Liver (tissue), 9 donors: Measurements from ENCODE around the gene TFAP2A. TPM values are rescaled to one million over a fixed set of nuclear protein-coding genes. Genes with fewer than 3 reads are reported as not detected.

ENCODE experiments used
- DNase-seq: peaks from one replicate; pipeline ENCODE4 v3.0.0-alpha.2; 2017; ENCODE audit warnings: low spot score
- H3K27ac ChIP-seq, 2 donors: one replicate each; pipeline ENCODE4 v1.7.0; 2013; ENCODE audit warnings: inconsistent platforms in 2 of 2, low read length in 2 of 2, control low read depth in 1 of 2, low read depth in 1 of 2, mild to moderate bottlenecking in 1 of 2
- H3K27me3 ChIP-seq, 4 donors: one replicate each; pipeline versions ENCODE4 v1.6.1 to v1.7.0; 2013; ENCODE audit warnings: low read length in 3 of 4, inconsistent platforms in 1 of 4, mild to moderate bottlenecking in 1 of 4, moderate library complexity in 1 of 4; ENCODE audit not compliant: control insufficient read depth in 4 of 4, insufficient read depth in 4 of 4
- H3K36me3 ChIP-seq, 4 donors: one replicate each; pipeline versions ENCODE4 v1.6.1 to v1.7.0; 2013; ENCODE audit warnings: low read length in 3 of 4, mild to moderate bottlenecking in 3 of 4, low read depth in 1 of 4, moderate library complexity in 1 of 4; ENCODE audit not compliant: control insufficient read depth in 4 of 4, insufficient read depth in 3 of 4
- H3K4me1 ChIP-seq, 4 donors: one replicate each; pipeline versions ENCODE4 v1.6.1 to v1.7.0; 2013; ENCODE audit warnings: low read length in 3 of 4, mild to moderate bottlenecking in 3 of 4, moderate library complexity in 1 of 4; ENCODE audit not compliant: control insufficient read depth in 4 of 4, insufficient read depth in 4 of 4
- H3K4me3 ChIP-seq, 3 donors: one replicate each; pipeline versions ENCODE4 v1.6.1 to v1.7.0; 2013; ENCODE audit warnings: low read length in 3 of 3, control low read depth in 1 of 3, low read depth in 1 of 3, mild to moderate bottlenecking in 1 of 3
- H3K9ac ChIP-seq, 2 donors: one replicate each; pipeline ENCODE4 v1.7.0; 2013; ENCODE audit warnings: low read length in 2 of 2, mild to moderate bottlenecking in 2 of 2, moderate library complexity in 2 of 2, control low read depth in 1 of 2, low read depth in 1 of 2
- H3K9me3 ChIP-seq, 4 donors: one replicate each; pipeline versions ENCODE4 v1.6.1 to v1.7.0; 2013; ENCODE audit warnings: low read length in 3 of 4; ENCODE audit not compliant: control insufficient read depth in 4 of 4
- FOXA1 ChIP-seq: IDR thresholded peaks from 2 replicates; pipeline ENCODE4 v1.6.1; 2016; ENCODE audit warnings: antibody characterized with exemption
- FOXA2 ChIP-seq: IDR thresholded peaks from 2 replicates; pipeline ENCODE4 v1.6.1; 2016; ENCODE audit warnings: antibody characterized with exemption
- GABPA ChIP-seq, 2 donors: IDR thresholded peaks in 1 of 2; conservative IDR thresholded peaks in 1 of 2; 2 replicates each; pipeline ENCODE4 v1.6.1; 2016; ENCODE audit warnings: antibody characterized with exemption in 2 of 2, mild to moderate bottlenecking in 1 of 2, moderate library complexity in 1 of 2
- HNF4A ChIP-seq, 2 donors: conservative IDR thresholded peaks; 2 replicates each; pipeline ENCODE4 v1.6.1; 2016; ENCODE audit warnings: antibody characterized with exemption in 2 of 2, mild to moderate bottlenecking in 2 of 2
- HNF4G ChIP-seq: IDR thresholded peaks from 2 replicates; pipeline ENCODE4 v1.6.1; 2016; ENCODE audit warnings: antibody characterized with exemption
- JUND ChIP-seq, 2 donors: IDR thresholded peaks; 2 replicates each; pipeline ENCODE4 v1.6.1; 2016; ENCODE audit warnings: antibody characterized with exemption in 2 of 2
- NR2F2 ChIP-seq: IDR thresholded peaks from 2 replicates; pipeline ENCODE4 v1.6.1; 2016; ENCODE audit warnings: antibody characterized with exemption
- RAD21 ChIP-seq, 2 donors: IDR thresholded peaks; 2 replicates each; pipeline ENCODE4 v1.6.1; 2016; ENCODE audit warnings: antibody characterized with exemption in 2 of 2, mild to moderate bottlenecking in 2 of 2
- RXRA ChIP-seq, 2 donors: IDR thresholded peaks; 2 replicates each; pipeline ENCODE4 v1.6.1; 2017 to 2018; ENCODE audit warnings: antibody characterized with exemption in 2 of 2, mild to moderate bottlenecking in 1 of 2
- SP1 ChIP-seq: IDR thresholded peaks from 2 replicates; pipeline ENCODE4 v1.6.1; 2018; ENCODE audit warnings: antibody characterized with exemption, mild to moderate bottlenecking
- TAF1 ChIP-seq: conservative IDR thresholded peaks from 2 replicates; pipeline ENCODE4 v1.6.1; 2016; ENCODE audit warnings: antibody characterized with exemption, mild to moderate bottlenecking
- YY1 ChIP-seq: IDR thresholded peaks from 2 replicates; pipeline ENCODE4 v1.6.1; 2016; ENCODE audit warnings: antibody characterized with exemption, mild to moderate bottlenecking
- WGBS: extraction: QIAGEN DNeasy Blood & Tissue Kit; methylation state at CpG from one replicate; pipeline ENCODE4 v1.1.7; 2013; 5-methylcytosine and 5-hydroxymethylcytosine counted together
- polyA plus RNA-seq, 2 donors: library from polyadenylated mRNA; stranded (reverse) in 1 of 2; unstranded in 1 of 2; fragments of 200-250 nt in 1 of 2; fragments of >200 nt in 1 of 2; fragmentation: Nextera tagmentation in 1 of 2; extraction: Ambion mirVana in 1 of 2; gene quantifications; one replicate each; pipeline versions ENCODE4 v1.2.1 to v1.2.3, GENCODE V29; 2013 to 2015
- total RNA-seq, 2 donors: library from RNA; depleted of rRNA; stranded (reverse); fragments of >200 nt; gene quantifications; one replicate each; pipeline ENCODE4 v1.2.3, GENCODE V29; 2014
- TF ChIP-seq, protein P1 (sequence below): IDR thresholded peaks from 2 replicates; pipeline ENCODE4 v1.6.1; 2016; ENCODE audit warnings: antibody characterized with exemption
- TF ChIP-seq, protein P2 (sequence below): IDR thresholded peaks from 2 replicates; pipeline ENCODE4 v1.6.1; 2016; ENCODE audit warnings: antibody characterized with exemption, mild to moderate bottlenecking
- TF ChIP-seq, protein P3 (sequence below): fragments of 150-350 bp; IDR thresholded peaks from 2 replicates; pipeline ENCODE4 v1.5.1; 2017; ENCODE audit warnings: improper control_type of control experiment, low read depth, low read length; ENCODE audit not compliant: missing input control
- donor health status: healthy.
- donor health status: healthy.
- donor health status: healthy.
- donor health status: healthy.
- donor health status: healthy.

The TFAP2A gene
- total and polyA plus RNA-seq, 4 donors, result 0.03 to 0.08 TPM; not detected in 2

DNA sequence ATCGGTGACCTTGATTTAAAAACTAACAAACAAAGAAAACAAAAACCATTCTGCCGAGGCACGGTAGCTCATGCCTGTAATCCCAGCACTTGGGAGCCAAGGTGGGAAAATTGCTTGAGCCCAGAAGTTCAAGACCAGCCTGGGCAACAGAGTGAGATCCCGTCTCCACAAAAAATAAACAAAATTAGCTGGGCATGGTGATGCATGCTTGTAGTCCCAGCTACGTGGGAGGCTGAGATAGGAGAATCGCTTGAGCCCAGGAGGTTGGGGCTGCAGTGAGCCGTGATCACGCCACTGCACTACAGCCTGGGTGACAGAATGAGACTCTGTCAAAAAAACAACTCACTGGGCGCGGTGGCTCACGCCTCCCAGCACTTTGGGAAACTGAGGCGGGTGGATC is 48.2 kb upstream of the TFAP2A start:
- TF ChIP-seq RXRA (IDR thresholded peaks at IDR 0.05) (no peak), SP1 (no peak), FOXA1 (no peak), GABPA (IDR thresholded peaks at IDR 0.05 in 1 of 2, conservative IDR thresholded peaks at IDR 0.05 in 1 of 2) (no peak), JUND (IDR thresholded peaks at IDR 0.05) (no peak), RAD21 (IDR thresholded peaks at IDR 0.05) (no peak), NR2F2 (no peak), FOXA2 (no peak), HNF4G (no peak), YY1 (no peak), TAF1 (no peak)
- TF ChIP-seq, protein P1, sequence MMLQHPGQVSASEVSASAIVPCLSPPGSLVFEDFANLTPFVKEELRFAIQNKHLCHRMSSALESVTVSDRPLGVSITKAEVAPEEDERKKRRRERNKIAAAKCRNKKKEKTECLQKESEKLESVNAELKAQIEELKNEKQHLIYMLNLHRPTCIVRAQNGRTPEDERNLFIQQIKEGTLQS, result no peak
- TF ChIP-seq, protein P2, sequence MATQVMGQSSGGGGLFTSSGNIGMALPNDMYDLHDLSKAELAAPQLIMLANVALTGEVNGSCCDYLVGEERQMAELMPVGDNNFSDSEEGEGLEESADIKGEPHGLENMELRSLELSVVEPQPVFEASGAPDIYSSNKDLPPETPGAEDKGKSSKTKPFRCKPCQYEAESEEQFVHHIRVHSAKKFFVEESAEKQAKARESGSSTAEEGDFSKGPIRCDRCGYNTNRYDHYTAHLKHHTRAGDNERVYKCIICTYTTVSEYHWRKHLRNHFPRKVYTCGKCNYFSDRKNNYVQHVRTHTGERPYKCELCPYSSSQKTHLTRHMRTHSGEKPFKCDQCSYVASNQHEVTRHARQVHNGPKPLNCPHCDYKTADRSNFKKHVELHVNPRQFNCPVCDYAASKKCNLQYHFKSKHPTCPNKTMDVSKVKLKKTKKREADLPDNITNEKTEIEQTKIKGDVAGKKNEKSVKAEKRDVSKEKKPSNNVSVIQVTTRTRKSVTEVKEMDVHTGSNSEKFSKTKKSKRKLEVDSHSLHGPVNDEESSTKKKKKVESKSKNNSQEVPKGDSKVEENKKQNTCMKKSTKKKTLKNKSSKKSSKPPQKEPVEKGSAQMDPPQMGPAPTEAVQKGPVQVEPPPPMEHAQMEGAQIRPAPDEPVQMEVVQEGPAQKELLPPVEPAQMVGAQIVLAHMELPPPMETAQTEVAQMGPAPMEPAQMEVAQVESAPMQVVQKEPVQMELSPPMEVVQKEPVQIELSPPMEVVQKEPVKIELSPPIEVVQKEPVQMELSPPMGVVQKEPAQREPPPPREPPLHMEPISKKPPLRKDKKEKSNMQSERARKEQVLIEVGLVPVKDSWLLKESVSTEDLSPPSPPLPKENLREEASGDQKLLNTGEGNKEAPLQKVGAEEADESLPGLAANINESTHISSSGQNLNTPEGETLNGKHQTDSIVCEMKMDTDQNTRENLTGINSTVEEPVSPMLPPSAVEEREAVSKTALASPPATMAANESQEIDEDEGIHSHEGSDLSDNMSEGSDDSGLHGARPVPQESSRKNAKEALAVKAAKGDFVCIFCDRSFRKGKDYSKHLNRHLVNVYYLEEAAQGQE, result no peak
- TF ChIP-seq, protein P3, sequence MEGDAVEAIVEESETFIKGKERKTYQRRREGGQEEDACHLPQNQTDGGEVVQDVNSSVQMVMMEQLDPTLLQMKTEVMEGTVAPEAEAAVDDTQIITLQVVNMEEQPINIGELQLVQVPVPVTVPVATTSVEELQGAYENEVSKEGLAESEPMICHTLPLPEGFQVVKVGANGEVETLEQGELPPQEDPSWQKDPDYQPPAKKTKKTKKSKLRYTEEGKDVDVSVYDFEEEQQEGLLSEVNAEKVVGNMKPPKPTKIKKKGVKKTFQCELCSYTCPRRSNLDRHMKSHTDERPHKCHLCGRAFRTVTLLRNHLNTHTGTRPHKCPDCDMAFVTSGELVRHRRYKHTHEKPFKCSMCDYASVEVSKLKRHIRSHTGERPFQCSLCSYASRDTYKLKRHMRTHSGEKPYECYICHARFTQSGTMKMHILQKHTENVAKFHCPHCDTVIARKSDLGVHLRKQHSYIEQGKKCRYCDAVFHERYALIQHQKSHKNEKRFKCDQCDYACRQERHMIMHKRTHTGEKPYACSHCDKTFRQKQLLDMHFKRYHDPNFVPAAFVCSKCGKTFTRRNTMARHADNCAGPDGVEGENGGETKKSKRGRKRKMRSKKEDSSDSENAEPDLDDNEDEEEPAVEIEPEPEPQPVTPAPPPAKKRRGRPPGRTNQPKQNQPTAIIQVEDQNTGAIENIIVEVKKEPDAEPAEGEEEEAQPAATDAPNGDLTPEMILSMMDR, result no peak
- Histone ChIP-seq H3K9ac (no peak overlapping the region), H3K27ac (no peak overlapping the region), H3K9me3 (no peaks in the 10 kb centered on the region), H3K36me3 (no peaks in the 10 kb centered on the region), H3K4me1 (no peaks in the 10 kb centered on the region), H3K27me3 (peaks cover 0 to 4% (median 0%) of the 10 kb centered on the region in 4 donors), H3K4me3 (no peak overlapping the region)
- 77% methylated on average over 12 of the region's 12 CpGs for WGBS
- no peak for DNase-seq

DNA sequence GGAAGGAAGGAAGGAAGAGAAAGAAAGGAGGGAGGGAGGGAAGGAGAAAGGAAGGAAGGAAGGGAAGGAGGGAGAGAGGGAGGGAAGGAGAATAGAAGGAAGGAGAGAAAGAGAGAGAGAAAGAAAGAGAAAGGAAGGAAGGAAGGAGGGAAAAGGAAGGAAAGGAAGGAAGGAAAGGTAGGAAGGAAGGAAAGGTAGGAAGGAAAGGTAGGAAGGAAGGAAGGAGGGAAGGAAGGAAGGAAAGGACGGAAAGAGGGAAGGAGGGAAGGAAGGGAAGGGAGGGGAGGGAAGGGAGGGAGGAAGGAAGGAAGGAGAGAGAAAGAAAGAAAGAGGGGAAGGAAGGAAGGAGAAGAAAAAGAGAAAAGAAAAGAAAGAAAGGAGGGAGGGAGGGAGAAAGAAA is 47.0 kb upstream of the TFAP2A start:
- Histone ChIP-seq H3K4me3 (no peak overlapping the region), H3K9ac (no peak overlapping the region), H3K9me3 (no peaks in the 10 kb centered on the region), H3K27ac (no peak overlapping the region), H3K4me1 (no peaks in the 10 kb centered on the region), H3K27me3 (peaks cover 0 to 4% (median 0%) of the 10 kb centered on the region in 4 donors), H3K36me3 (no peaks in the 10 kb centered on the region)
- WGBS, result 64% methylated on average over 1 of the region's 1 CpG
- TF ChIP-seq HNF4A (conservative IDR thresholded peaks at IDR 0.05) (no peak), HNF4G (no peak)
- TF ChIP-seq, protein P3, result no peak
- DNase-seq, result no peak
